ENCODE results near the gene KRT40. TPM values are rescaled to one million over a fixed set of nuclear protein-coding genes. Genes with fewer than 3 reads are reported as not detected.

KRT40 gene
- total RNA-seq, 1 experiment from 2014 or later = not detected

DNA sequence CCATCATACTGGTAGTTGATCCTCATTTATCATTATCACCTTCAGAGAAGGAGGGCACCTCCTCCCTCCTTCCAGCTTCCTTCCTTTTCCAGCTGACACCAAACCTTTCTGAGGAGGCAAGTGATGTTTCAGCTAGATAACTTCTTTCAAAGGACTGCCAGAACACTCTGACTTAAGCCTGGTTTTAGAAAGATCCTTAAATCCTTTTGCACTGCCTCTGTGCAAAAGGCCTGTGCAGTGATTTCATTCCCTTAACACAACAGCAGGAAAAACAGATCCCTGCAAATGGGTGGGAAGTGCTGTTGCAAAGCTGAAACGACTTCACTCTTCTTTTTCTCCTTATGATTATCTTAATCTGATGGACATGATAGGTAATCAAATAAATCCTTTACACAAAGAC is 39.6 kb downstream of the KRT40 start:
- no peaks in the 10 kb centered on the region for H3K9me2 ChIP-seq (ENCODE audit: insufficient read depth)
- intact Hi-C loops (cut with micrococcal nuclease) = no loop called here
- RAD21 ChIA-PET (ENCODE audit: low non-redundant PET in 1 of 2, low total read pairs in 2 of 2, uncharacterized antibody in 2 of 2, unreplicated experiment in 2 of 2) = no interaction called here
- no peak for TF ChIP-seq ZNF274 (IDR thresholded peaks at IDR 0.05; ENCODE audit: low read depth, low read length)
- no peak overlapping the region for H3K4me3 ChIP-seq (replicated peaks in 1 of 2; ENCODE audit: low read depth in 1 of 2, low read length in 2 of 2)
- 0 out of 4 replicates have a peak, but pooled peaks cover 0 to 10% of the 10 kb centered on the region in 2 experiments for H3K36me3 ChIP-seq (ENCODE audit: control insufficient read depth in 1 of 2, insufficient read depth in 2 of 2, low read length in 2 of 2)
- POLR2A ChIA-PET = no interaction called here
- no peak overlapping the region for H3K9ac ChIP-seq (ENCODE audit: low read length)
- no peak overlapping the region for H3K27ac ChIP-seq (ENCODE audit: low read depth, low read length)
- CTCF ChIA-PET = no interaction called here
- no peaks in the 10 kb centered on the region for H3K27me3 ChIP-seq (ENCODE audit: insufficient read depth, low read length)
- no TSS peak for BruUV-seq (replicated peaks)
- H4K20me1 ChIP-seq (ENCODE audit: insufficient read depth) = no peaks in the 10 kb centered on the region
- H3K4me1 ChIP-seq (ENCODE audit: control insufficient read depth in 1 of 2, insufficient read depth in 2 of 2, low read length in 2 of 2) = peaks cover 16 to 57% of the 10 kb centered on the region in 2 experiments
- no peak overlapping the region for H3K4me2 ChIP-seq (ENCODE audit: low read length)
- H3K79me2 ChIP-seq (ENCODE audit: insufficient read depth, low read length) = no peaks in the 10 kb centered on the region
- peaks cover 0 to 4% of the 10 kb centered on the region in 2 experiments; a peak in 1 of 4 replicates for H3K9me3 ChIP-seq (ENCODE audit: control insufficient read depth in 1 of 2, insufficient read depth in 1 of 2, low read depth in 1 of 2, low read length in 2 of 2)
- ATAC-seq = no peak
- peak overlapping the region; percentile 39 for H2AFZ ChIP-seq (ENCODE audit: low read depth, low read length, poor library complexity, severe bottlenecking)
- no peak for DNase-seq (ENCODE audit: low read depth, low spot score)

DNA sequence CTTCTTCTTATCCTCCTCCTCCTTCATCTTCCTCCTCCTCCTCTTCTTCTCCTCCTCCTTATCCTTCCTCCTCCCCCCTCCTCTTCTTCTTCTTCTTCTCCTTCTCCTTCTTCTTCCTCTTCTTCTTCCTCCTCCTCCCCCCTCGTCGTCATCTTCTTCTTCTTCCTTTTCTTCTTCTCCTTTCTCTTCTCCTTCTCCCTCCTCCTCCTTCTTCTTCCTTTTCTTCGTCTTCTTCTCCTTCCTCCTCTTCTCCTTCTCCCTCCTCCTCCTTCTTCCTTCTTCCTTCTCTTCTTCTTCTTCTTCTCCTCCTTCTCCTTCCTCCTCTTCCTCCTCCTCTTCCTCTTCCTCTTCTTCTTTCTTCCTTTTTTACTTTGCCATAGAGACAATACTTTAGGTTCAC is 41.6 kb downstream of the KRT40 start:
- intact Hi-C loops (cut with micrococcal nuclease) = no loop called here
- Histone ChIP-seq H4K20me1 (ENCODE audit: insufficient read depth) (no peaks in the 10 kb centered on the region), H3K4me3 (replicated peaks in 1 of 2; ENCODE audit: low read depth in 1 of 2, low read length in 2 of 2) (no peak overlapping the region), H3K79me2 (ENCODE audit: insufficient read depth, low read length) (no peaks in the 10 kb centered on the region), H3K4me2 (ENCODE audit: low read length) (no peak overlapping the region), H3K9ac (ENCODE audit: low read length) (no peak overlapping the region), H3K27me3 (ENCODE audit: insufficient read depth, low read length) (no peaks in the 10 kb centered on the region), H2AFZ (ENCODE audit: low read depth, low read length, poor library complexity, severe bottlenecking) (no peak overlapping the region), H3K27ac (ENCODE audit: low read depth, low read length) (no peak overlapping the region), H3K9me2 (ENCODE audit: insufficient read depth) (no peaks in the 10 kb centered on the region), H3K9me3 (ENCODE audit: control insufficient read depth in 1 of 2, insufficient read depth in 1 of 2, low read depth in 1 of 2, low read length in 2 of 2) (peaks cover 0 to 4% of the 10 kb centered on the region in 2 experiments; a peak in 1 of 4 replicates), H3K4me1 (ENCODE audit: control insufficient read depth in 1 of 2, insufficient read depth in 2 of 2, low read length in 2 of 2) (peaks cover 23 to 54% of the 10 kb centered on the region in 2 experiments), H3K36me3 (ENCODE audit: control insufficient read depth in 1 of 2, insufficient read depth in 2 of 2, low read length in 2 of 2) (0 out of 4 replicates have a peak, but pooled peaks cover 0 to 10% of the 10 kb centered on the region in 2 experiments)
- CTCF ChIA-PET = no interaction called here
- POLR2A ChIA-PET = no interaction called here
- no peak for ATAC-seq
- BruUV-seq (replicated peaks) = no TSS peak
- TF ChIP-seq, protein P1, sequence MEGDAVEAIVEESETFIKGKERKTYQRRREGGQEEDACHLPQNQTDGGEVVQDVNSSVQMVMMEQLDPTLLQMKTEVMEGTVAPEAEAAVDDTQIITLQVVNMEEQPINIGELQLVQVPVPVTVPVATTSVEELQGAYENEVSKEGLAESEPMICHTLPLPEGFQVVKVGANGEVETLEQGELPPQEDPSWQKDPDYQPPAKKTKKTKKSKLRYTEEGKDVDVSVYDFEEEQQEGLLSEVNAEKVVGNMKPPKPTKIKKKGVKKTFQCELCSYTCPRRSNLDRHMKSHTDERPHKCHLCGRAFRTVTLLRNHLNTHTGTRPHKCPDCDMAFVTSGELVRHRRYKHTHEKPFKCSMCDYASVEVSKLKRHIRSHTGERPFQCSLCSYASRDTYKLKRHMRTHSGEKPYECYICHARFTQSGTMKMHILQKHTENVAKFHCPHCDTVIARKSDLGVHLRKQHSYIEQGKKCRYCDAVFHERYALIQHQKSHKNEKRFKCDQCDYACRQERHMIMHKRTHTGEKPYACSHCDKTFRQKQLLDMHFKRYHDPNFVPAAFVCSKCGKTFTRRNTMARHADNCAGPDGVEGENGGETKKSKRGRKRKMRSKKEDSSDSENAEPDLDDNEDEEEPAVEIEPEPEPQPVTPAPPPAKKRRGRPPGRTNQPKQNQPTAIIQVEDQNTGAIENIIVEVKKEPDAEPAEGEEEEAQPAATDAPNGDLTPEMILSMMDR (IDR thresholded peaks at IDR 0.05 in 2 of 3, conservative IDR thresholded peaks at IDR 0.05 in 1 of 3; ENCODE audit: borderline replicate concordance in 1 of 3, insufficient read depth in 1 of 3, low read depth in 2 of 3, low read length in 2 of 3) = no peak
- TF ChIP-seq JUND (IDR thresholded peaks at IDR 0.05) (no peak), EZH2phosphoT487 (IDR thresholded peaks at IDR 0.05; ENCODE audit: borderline replicate concordance) (no peak), SRF (IDR thresholded peaks at IDR 0.05; ENCODE audit: low read depth) (no peak), EZH2 (IDR thresholded peaks at IDR 0.05) (no peak)
- TF ChIP-seq, protein P2, sequence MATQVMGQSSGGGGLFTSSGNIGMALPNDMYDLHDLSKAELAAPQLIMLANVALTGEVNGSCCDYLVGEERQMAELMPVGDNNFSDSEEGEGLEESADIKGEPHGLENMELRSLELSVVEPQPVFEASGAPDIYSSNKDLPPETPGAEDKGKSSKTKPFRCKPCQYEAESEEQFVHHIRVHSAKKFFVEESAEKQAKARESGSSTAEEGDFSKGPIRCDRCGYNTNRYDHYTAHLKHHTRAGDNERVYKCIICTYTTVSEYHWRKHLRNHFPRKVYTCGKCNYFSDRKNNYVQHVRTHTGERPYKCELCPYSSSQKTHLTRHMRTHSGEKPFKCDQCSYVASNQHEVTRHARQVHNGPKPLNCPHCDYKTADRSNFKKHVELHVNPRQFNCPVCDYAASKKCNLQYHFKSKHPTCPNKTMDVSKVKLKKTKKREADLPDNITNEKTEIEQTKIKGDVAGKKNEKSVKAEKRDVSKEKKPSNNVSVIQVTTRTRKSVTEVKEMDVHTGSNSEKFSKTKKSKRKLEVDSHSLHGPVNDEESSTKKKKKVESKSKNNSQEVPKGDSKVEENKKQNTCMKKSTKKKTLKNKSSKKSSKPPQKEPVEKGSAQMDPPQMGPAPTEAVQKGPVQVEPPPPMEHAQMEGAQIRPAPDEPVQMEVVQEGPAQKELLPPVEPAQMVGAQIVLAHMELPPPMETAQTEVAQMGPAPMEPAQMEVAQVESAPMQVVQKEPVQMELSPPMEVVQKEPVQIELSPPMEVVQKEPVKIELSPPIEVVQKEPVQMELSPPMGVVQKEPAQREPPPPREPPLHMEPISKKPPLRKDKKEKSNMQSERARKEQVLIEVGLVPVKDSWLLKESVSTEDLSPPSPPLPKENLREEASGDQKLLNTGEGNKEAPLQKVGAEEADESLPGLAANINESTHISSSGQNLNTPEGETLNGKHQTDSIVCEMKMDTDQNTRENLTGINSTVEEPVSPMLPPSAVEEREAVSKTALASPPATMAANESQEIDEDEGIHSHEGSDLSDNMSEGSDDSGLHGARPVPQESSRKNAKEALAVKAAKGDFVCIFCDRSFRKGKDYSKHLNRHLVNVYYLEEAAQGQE (IDR thresholded peaks at IDR 0.05; ENCODE audit: low read depth) = no peak
- DNase-seq (ENCODE audit: low read depth, low spot score) = no peak
- RAD21 ChIA-PET (ENCODE audit: low non-redundant PET in 1 of 2, low total read pairs in 2 of 2, uncharacterized antibody in 2 of 2, unreplicated experiment in 2 of 2) = no interaction called here

Data from HCT116 (cell line).